CD4-positive, alpha-beta T cell treated with Interleukin-1 beta for 1 hour (primary cell): ENCODE measurements around the gene ZNRF2.
A peak's percentile ranks its signal among the peaks of the same experiment; 100 is the strongest.

Source experiments
- DNase-seq, 2 donors: peaks; one replicate each; pipeline ENCODE4 v3.0.0-alpha.2; 2020 to 2022

ZNRF2 gene

GRCh38 chr7:30284298-30285066 is at the start of gene ZNRF2:
Gene ZNRF2, plus strand, starts transcription at chr7:30284597. Its CDS starts 761 bp downstream, at chr7:30285358.
- peak; percentile 99 to 100 for DNase-seq

GRCh38 chr7:30237271-30237695 is 47.1 kb upstream of the ZNRF2 start:
- peak in 1 of 2 donors; percentile 75 for DNase-seq

- peak in 1 of 2 donors; percentile 17 for DNase-seq
Measured at GRCh38 chr7:30238721-30239441, 45.5 kb upstream of the ZNRF2 start.

GRCh38 chr7:30240106-30240800 is 44.1 kb upstream of the ZNRF2 start:
- no peak for DNase-seq

- DNase-seq, result no peak
Measured at GRCh38 chr7:30241767-30242166, 42.6 kb upstream of the ZNRF2 start.

- DNase-seq, result no peak
Measured at GRCh38 chr7:30244340-30244739, 40.1 kb upstream of the ZNRF2 start.

GRCh38 chr7:30245913-30246312 is 38.5 kb upstream of the ZNRF2 start:
- no peak for DNase-seq

- no peak for DNase-seq
Measured at GRCh38 chr7:30246392-30246791, 38.0 kb upstream of the ZNRF2 start.

GRCh38 chr7:30247541-30248401 is 36.6 kb upstream of the ZNRF2 start:
- DNase-seq, result no peak

GRCh38 chr7:30249316-30249715 is 35.1 kb upstream of the ZNRF2 start:
- no peak for DNase-seq

GRCh38 chr7:30249986-30250774 is 34.2 kb upstream of the ZNRF2 start:
- DNase-seq, result no peak

GRCh38 chr7:30251708-30252329 is 32.6 kb upstream of the ZNRF2 start:
- no peak for DNase-seq

GRCh38 chr7:30252885-30253795 is 31.3 kb upstream of the ZNRF2 start:
- peak in 1 of 2 donors; percentile 14 for DNase-seq

- DNase-seq, result no peak
Measured at GRCh38 chr7:30253796-30254165, 30.6 kb upstream of the ZNRF2 start.

GRCh38 chr7:30254248-30254647 is 30.1 kb upstream of the ZNRF2 start:
- DNase-seq, result no peak

- DNase-seq, result no peak
Measured at GRCh38 chr7:30254717-30255063, 29.7 kb upstream of the ZNRF2 start.

- no peak for DNase-seq
Measured at GRCh38 chr7:30255064-30255769, 29.2 kb upstream of the ZNRF2 start.

- DNase-seq, result no peak
Measured at GRCh38 chr7:30256349-30256858, 28.0 kb upstream of the ZNRF2 start.

GRCh38 chr7:30260246-30260768 is 24.1 kb upstream of the ZNRF2 start:
- no peak for DNase-seq
